ENCODE results near the gene RPL6. TPM values are rescaled to one million over a fixed set of nuclear protein-coding genes. Genes with fewer than 3 reads are reported as not detected.
A peak's percentile ranks its signal among the peaks of the same experiment; 100 is the strongest.

RPL6 gene
- total and polyA plus RNA-seq, 9 of the 15 experiments (the other 6 are each of a cell fraction or from before 2014, with no cell fraction given), result 1,519 to 3,103 (median 2,396) TPM

- TF ChIP-seq, protein P1, sequence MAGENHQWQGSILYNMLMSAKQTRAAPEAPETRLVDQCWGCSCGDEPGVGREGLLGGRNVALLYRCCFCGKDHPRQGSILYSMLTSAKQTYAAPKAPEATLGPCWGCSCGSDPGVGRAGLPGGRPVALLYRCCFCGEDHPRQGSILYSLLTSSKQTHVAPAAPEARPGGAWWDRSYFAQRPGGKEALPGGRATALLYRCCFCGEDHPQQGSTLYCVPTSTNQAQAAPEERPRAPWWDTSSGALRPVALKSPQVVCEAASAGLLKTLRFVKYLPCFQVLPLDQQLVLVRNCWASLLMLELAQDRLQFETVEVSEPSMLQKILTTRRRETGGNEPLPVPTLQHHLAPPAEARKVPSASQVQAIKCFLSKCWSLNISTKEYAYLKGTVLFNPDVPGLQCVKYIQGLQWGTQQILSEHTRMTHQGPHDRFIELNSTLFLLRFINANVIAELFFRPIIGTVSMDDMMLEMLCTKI (IDR thresholded peaks at IDR 0.05; ENCODE audit: partially characterized antibody), result no peak
- TF ChIP-seq NUFIP1 (IDR thresholded peaks at IDR 0.05; ENCODE audit: partially characterized antibody) (no peak), MEF2A (IDR thresholded peaks at IDR 0.05; ENCODE audit: control insufficient read depth, low read depth, low read length) (no peak), MAFG (tag; conservative IDR thresholded peaks at IDR 0.05) (no peak), TCF7L2 (IDR thresholded peaks at IDR 0.05; ENCODE audit: low read depth, low read length) (no peak), HMGN3 (IDR thresholded peaks at IDR 0.05; ENCODE audit: borderline replicate concordance, extremely low read depth, insufficient read length, low read depth, low read length) (peak; percentile 10), HDGF (IDR thresholded peaks at IDR 0.05) (peak; percentile 53; the same call in 1 of the 2 replicates), ZNF589 (CRISPR knock-in tag; IDR thresholded peaks at IDR 0.05; ENCODE audit: low read depth) (peak; percentile 6; the same call in 1 of the 2 replicates), SMARCA4 (IDR thresholded peaks at IDR 0.05) (peak; percentile 44; the same call in 1 of the 2 replicates), KDM5B (IDR thresholded peaks at IDR 0.05; ENCODE audit: insufficient replicate concordance, low read depth, low read length) (no peak), L3MBTL2 (IDR thresholded peaks at IDR 0.05) (0 out of 2 replicates have a peak, but pooled peaks have one; percentile 7), CBX3 (IDR thresholded peaks at IDR 0.05; ENCODE audit: borderline replicate concordance in 1 of 2, low read length in 2 of 2) (0 out of 3 replicates have a peak, but pooled peaks of 1 of the 2 experiments have one; percentile 38), RBM25 (IDR thresholded peaks at IDR 0.05; ENCODE audit: low read depth, low read length, severe bottlenecking) (peak; percentile 99), ZNF143 (CRISPR knock-in tag; IDR thresholded peaks at IDR 0.05) (no peak), TEAD4 (IDR thresholded peaks at IDR 0.05; ENCODE audit: low read length) (peak; percentile 60), TEAD4 (CRISPR knock-in tag; IDR thresholded peaks at IDR 0.05; ENCODE audit: borderline replicate concordance) (0 out of 2 replicates have a peak, but pooled peaks have one; percentile 34), NR2C1 (IDR thresholded peaks at IDR 0.05) (no peak), NR2C1 (tag; IDR thresholded peaks at IDR 0.05) (0 out of 2 replicates have a peak, but pooled peaks have one; percentile 12), RCOR1 (IDR thresholded peaks at IDR 0.05; ENCODE audit: borderline replicate concordance in 1 of 2, low read depth in 2 of 2, low read length in 2 of 2) (peak; percentile 47 to 67; a peak in 2 of 4 replicates), TEAD2 (tag; IDR thresholded peaks at IDR 0.05) (peak; percentile 72; the same call in 1 of the 2 replicates), NR4A1 (CRISPR knock-in tag; IDR thresholded peaks at IDR 0.05) (no peak), NR4A1 (tag; IDR thresholded peaks at IDR 0.05) (no peak), SNRNP70 (optimal IDR thresholded peaks at IDR 0.05; ENCODE audit: low read depth, low read length) (no peak), POLR2A (conservative IDR thresholded peaks at IDR 0.05) (no peak), ARID1B (IDR thresholded peaks at IDR 0.05) (0 out of 2 replicates have a peak, but pooled peaks have one; percentile 21), ZNF217 (CRISPR knock-in tag; IDR thresholded peaks at IDR 0.05) (no peak), BCOR (IDR thresholded peaks at IDR 0.05) (peak; percentile 98), ESRRB (CRISPR knock-in tag; IDR thresholded peaks at IDR 0.05; ENCODE audit: borderline replicate concordance) (no peak), SMARCC2 (IDR thresholded peaks at IDR 0.05; ENCODE audit: low read depth) (0 out of 2 replicates have a peak, but pooled peaks have one; percentile 33), THRAP3 (IDR thresholded peaks at IDR 0.05; ENCODE audit: borderline replicate concordance) (no peak), POLR2AphosphoS2 (IDR thresholded peaks at IDR 0.05; ENCODE audit: low read length) (no peak)
These were observed 10.1 kb upstream of the RPL6 start (continued) for GRCh38 chr12:112419297-112420133.

Data from K562 (cell line).